ENCODE measurements around the gene MAN1C1.

The MAN1C1 gene

DNA sequence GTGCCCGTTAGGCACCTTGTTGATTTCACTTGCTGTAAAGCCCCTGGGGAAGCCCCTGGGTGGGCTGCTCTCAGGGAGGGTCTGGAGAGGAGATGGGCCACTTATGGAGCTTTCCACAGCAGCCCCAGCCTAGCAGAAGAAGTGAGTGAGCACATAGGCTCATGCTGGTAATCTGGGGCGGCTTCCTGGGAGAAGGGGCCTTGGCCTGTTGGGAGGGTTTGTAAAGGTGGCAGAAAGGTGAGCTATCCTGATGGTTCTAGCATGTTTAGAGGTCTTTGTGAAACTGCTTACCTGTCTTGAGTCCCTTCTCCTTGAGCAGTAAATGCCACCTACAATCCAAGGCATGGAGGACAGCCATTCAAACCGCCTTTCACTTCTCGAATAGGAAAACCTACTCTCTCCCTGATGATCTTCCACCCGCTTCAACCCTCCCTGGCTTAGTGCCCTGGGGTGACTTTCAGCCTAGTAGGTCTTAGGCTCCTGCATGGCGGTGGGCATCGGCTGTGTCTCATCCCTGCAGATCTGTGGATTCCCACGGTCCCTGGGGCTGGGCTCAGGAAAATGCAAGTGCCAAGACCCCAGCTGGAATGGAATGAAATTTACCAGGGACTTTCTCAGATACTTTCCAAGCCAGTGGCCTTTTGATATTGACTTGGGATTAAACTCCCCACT, 95.8 kb downstream of the MAN1C1 start:
- H3K36me3 ChIP-seq (ENCODE audit: control insufficient read depth, low read depth, low read length): no peaks in the 10 kb centered on the region
- no peak overlapping the region for H3K4me3 ChIP-seq (ENCODE audit: low read length)
- H3K4me1 ChIP-seq (ENCODE audit: control insufficient read depth, low read depth, low read length): peaks cover 19% of the 10 kb centered on the region
- H3K27ac ChIP-seq (ENCODE audit: low read length): no peak overlapping the region
- H3K9ac ChIP-seq (ENCODE audit: low read length): no peak overlapping the region
- H3K27me3 ChIP-seq (ENCODE audit: control insufficient read depth, insufficient read depth, low read length): no peaks in the 10 kb centered on the region
- no peaks in the 10 kb centered on the region for H3K9me3 ChIP-seq (ENCODE audit: control insufficient read depth, low read depth, low read length)

DNA sequence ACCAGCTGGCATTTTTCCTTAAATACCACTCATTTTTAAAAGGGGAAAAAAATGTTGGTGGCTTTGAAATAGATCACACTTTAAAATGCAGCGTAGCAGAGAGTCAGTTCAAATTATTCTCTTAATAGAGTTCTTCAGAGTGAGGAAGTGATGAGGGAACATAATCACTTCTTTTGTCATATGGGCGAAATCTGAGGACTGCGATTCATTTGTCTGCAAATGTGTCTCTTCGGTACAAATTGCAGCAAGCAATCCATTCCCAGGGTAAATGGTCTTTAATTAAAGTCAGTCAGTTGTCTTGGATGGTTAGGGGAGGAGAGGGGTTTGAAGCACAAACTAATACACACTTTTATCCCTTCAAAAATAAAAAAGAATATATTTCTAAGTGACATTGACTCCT, 97.4 kb downstream of the MAN1C1 start:
- Histone ChIP-seq H3K9ac (ENCODE audit: low read length) (no peak overlapping the region), H3K4me3 (ENCODE audit: low read length) (no peak overlapping the region), H3K27ac (ENCODE audit: low read length) (no peak overlapping the region), H3K36me3 (ENCODE audit: control insufficient read depth, low read depth, low read length) (no peaks in the 10 kb centered on the region), H3K4me1 (ENCODE audit: control insufficient read depth, low read depth, low read length) (peaks cover 4% of the 10 kb centered on the region), H3K27me3 (ENCODE audit: control insufficient read depth, insufficient read depth, low read length) (no peaks in the 10 kb centered on the region), H3K9me3 (ENCODE audit: control insufficient read depth, low read depth, low read length) (no peaks in the 10 kb centered on the region)

DNA sequence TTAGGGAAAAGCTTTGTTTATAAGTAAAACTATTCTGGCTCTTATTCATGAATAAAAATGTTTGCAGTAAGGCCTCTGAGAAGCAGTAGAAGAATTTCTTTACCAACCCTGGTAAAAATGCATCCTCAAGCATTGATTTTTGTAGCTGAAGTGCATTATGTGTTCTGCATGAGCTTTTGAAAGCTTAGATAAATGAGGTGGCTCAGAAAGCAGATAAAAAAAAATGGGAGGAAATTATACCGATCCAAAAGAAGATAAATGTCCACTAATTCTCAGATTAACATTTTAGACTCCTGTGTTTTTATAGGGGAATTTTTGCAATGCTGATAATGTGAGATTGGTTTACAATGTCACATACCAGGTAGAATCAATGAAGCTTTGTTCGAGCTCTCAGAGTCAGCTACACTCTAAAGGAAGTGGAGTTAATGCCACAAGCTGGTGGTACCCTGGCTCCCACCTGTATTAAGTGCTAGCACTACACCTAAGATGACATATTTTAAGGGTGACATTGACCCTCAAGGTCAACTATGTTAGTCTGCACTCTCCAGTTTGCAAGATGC, 97.9 kb downstream of the MAN1C1 start:
- Histone ChIP-seq H3K27ac (ENCODE audit: low read length) (no peak overlapping the region), H3K9me3 (ENCODE audit: control insufficient read depth, low read depth, low read length) (no peaks in the 10 kb centered on the region), H3K27me3 (ENCODE audit: control insufficient read depth, insufficient read depth, low read length) (no peaks in the 10 kb centered on the region), H3K4me3 (ENCODE audit: low read length) (no peak overlapping the region), H3K36me3 (ENCODE audit: control insufficient read depth, low read depth, low read length) (no peaks in the 10 kb centered on the region), H3K4me1 (ENCODE audit: control insufficient read depth, low read depth, low read length) (no peaks in the 10 kb centered on the region), H3K9ac (ENCODE audit: low read length) (no peak overlapping the region)

DNA sequence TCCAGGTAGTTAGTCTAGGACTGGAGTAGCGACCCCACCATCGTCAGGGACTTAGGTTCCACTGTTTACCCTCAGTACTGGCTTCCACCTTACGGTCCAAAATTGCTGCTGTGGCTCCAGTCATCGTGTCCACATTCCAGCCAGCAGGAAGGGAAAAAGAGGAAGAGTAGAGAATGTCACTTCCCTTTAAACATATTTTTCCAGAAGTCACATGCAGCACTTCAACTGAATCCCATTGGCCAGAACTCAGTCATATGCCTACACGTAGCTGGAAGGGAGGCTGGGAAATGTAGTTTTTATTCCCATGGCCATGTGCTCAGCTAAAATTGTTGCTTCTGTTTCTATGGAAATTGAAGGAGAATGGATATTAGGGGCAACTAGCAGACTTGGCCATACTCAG, 99.3 kb downstream of the MAN1C1 start:
- Histone ChIP-seq H3K27me3 (ENCODE audit: control insufficient read depth, insufficient read depth, low read length) (no peaks in the 10 kb centered on the region), H3K9me3 (ENCODE audit: control insufficient read depth, low read depth, low read length) (no peaks in the 10 kb centered on the region), H3K9ac (ENCODE audit: low read length) (no peak overlapping the region), H3K4me3 (ENCODE audit: low read length) (no peak overlapping the region), H3K27ac (ENCODE audit: low read length) (no peak overlapping the region), H3K36me3 (ENCODE audit: control insufficient read depth, low read depth, low read length) (no peaks in the 10 kb centered on the region), H3K4me1 (ENCODE audit: control insufficient read depth, low read depth, low read length) (no peaks in the 10 kb centered on the region)

DNA sequence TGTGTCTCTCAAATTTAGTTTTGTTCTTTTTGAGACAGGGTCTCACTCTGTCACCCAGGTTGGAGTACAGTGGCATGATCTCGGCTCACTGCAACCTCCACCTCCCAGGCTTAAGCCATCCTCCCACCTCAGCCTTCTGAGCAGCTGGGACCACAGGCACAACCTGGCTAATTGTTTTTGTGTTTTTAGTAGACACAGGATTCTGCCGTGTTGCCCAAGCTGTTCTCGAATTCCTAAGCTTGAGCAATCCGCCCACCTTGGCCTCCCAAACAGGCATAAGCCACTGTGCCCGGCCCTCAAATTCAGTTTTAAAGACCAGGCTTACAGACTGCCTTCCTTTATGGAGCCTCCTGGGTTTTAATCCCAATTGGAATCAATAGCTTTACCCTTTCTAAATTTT, 99.7 kb downstream of the MAN1C1 start:
- H3K4me3 ChIP-seq (ENCODE audit: low read length): no peak overlapping the region
- no peak overlapping the region for H3K27ac ChIP-seq (ENCODE audit: low read length)
- H3K27me3 ChIP-seq (ENCODE audit: control insufficient read depth, insufficient read depth, low read length): no peaks in the 10 kb centered on the region

DNA sequence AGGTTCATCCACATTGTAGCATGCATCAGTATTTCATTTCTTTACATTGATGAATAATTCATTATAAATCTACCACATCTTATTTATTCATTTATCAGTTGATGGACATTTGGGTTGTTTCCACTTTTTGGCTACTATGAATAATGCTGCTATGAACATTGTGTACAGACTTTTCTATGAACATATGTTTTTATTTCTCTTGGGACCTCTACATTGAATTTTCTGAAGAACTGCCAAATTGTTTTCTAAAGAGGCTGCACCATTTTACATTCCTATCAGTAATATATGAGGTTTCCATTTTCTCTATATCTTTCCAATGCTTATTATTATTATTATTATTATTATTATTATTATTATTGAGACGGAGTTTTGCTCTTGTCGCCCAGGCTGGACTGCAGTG, 102.1 kb downstream of the MAN1C1 start:
- H3K4me1 ChIP-seq (ENCODE audit: control insufficient read depth, low read depth, low read length): no peaks in the 10 kb centered on the region
- H3K9ac ChIP-seq (ENCODE audit: low read length): no peak overlapping the region
- no peak overlapping the region for H3K27ac ChIP-seq (ENCODE audit: low read length)
- H3K9me3 ChIP-seq (ENCODE audit: control insufficient read depth, low read depth, low read length): no peaks in the 10 kb centered on the region
- no peaks in the 10 kb centered on the region for H3K36me3 ChIP-seq (ENCODE audit: control insufficient read depth, low read depth, low read length)
- H3K27me3 ChIP-seq (ENCODE audit: control insufficient read depth, insufficient read depth, low read length): no peaks in the 10 kb centered on the region
- H3K4me3 ChIP-seq (ENCODE audit: low read length): no peak overlapping the region

More for the DNA sequence above, 99.7 kb downstream of the MAN1C1 start:
- H3K36me3 ChIP-seq (ENCODE audit: control insufficient read depth, low read depth, low read length): no peaks in the 10 kb centered on the region
- no peak overlapping the region for H3K9ac ChIP-seq (ENCODE audit: low read length)
- no peaks in the 10 kb centered on the region for H3K4me1 ChIP-seq (ENCODE audit: control insufficient read depth, low read depth, low read length)
- no peaks in the 10 kb centered on the region for H3K9me3 ChIP-seq (ENCODE audit: control insufficient read depth, low read depth, low read length)

DNA sequence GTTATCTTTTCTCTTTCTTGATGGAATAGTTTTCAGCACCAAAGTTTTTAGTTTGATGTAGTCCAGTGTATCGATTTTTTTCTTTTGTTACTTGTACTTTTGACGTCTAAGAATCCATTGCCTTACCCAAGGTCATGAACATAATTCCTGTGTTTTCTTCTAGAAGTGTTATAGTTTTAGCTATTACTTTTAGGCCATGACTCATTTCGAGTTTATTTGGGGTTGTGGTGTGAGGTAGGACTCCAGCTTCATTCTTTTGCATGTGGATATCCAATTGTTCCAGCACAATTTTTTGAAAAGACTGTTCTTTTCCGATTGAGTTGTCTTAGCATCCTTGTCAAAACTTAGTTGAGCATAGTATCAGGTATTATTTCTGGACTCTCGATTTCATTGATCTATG, 104.0 kb downstream of the MAN1C1 start:
- Histone ChIP-seq H3K4me1 (ENCODE audit: control insufficient read depth, low read depth, low read length) (peaks cover 14% of the 10 kb centered on the region), H3K9ac (ENCODE audit: low read length) (no peak overlapping the region), H3K27me3 (ENCODE audit: control insufficient read depth, insufficient read depth, low read length) (no peaks in the 10 kb centered on the region), H3K4me3 (ENCODE audit: low read length) (no peak overlapping the region), H3K9me3 (ENCODE audit: control insufficient read depth, low read depth, low read length) (no peaks in the 10 kb centered on the region), H3K27ac (ENCODE audit: low read length) (no peak overlapping the region), H3K36me3 (ENCODE audit: control insufficient read depth, low read depth, low read length) (no peaks in the 10 kb centered on the region)

DNA sequence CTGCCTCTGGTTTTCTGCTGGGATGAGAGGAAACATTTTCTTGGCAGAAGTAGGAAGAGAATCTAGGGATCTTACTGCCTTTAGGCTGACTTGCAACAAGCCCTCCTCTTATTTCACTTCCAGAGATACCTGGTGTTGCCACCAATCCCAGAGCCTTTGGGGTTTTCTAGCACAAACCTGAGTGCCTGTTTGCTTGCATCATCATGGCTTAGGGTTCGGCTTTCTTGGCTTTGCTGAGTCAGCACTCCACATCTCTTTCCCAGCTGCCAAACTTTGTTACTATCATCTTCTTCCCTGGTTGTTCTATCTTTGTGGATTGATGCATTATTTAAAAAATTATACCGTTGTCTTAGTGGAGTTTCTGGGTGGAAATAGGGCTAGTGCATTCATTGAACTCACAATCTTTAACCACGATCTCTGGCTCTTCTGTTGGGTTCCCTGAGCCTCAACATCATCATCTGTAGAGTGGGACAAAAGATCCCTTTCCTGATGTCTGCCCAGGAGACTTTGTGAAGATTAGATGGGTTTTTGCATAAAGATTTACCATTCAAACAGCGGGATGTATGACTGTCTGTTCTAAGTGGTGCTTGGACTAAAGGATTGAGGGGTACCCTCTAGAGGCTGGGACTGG, 106.8 kb downstream of the MAN1C1 start:
- Histone ChIP-seq H3K4me1 (ENCODE audit: control insufficient read depth, low read depth, low read length) (peaks cover 22% of the 10 kb centered on the region), H3K4me3 (ENCODE audit: low read length) (no peak overlapping the region), H3K27me3 (ENCODE audit: control insufficient read depth, insufficient read depth, low read length) (no peaks in the 10 kb centered on the region), H3K27ac (ENCODE audit: low read length) (no peak overlapping the region), H3K36me3 (ENCODE audit: control insufficient read depth, low read depth, low read length) (no peaks in the 10 kb centered on the region), H3K9me3 (ENCODE audit: control insufficient read depth, low read depth, low read length) (no peaks in the 10 kb centered on the region), H3K9ac (ENCODE audit: low read length) (no peak overlapping the region)

DNA sequence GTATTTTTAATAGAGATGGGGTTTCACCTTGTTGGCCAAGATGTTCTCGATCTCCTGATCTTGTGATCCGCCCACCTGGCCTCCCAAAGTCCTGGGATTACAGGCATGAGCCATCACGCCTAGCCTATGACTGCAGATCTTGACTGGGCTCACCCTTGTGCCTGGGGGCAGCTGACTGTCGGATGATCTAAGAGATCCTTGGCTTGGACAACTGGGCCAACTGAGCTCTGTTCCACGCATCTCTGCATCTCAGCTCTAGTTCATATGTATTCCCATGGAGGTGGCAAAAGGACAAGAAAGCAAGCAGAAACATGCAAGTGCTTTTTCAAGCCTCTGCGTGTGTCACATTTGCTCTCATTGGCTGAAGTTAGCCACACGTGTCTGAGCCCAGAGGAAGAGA, 107.6 kb downstream of the MAN1C1 start:
- no peaks in the 10 kb centered on the region for H3K27me3 ChIP-seq (ENCODE audit: control insufficient read depth, insufficient read depth, low read length)
- H3K9me3 ChIP-seq (ENCODE audit: control insufficient read depth, low read depth, low read length): no peaks in the 10 kb centered on the region
- H3K27ac ChIP-seq (ENCODE audit: low read length): no peak overlapping the region
- no peaks in the 10 kb centered on the region for H3K36me3 ChIP-seq (ENCODE audit: control insufficient read depth, low read depth, low read length)
- no peak overlapping the region for H3K4me3 ChIP-seq (ENCODE audit: low read length)
- H3K4me1 ChIP-seq (ENCODE audit: control insufficient read depth, low read depth, low read length): peaks cover 22% of the 10 kb centered on the region
- no peak overlapping the region for H3K9ac ChIP-seq (ENCODE audit: low read length)

DNA sequence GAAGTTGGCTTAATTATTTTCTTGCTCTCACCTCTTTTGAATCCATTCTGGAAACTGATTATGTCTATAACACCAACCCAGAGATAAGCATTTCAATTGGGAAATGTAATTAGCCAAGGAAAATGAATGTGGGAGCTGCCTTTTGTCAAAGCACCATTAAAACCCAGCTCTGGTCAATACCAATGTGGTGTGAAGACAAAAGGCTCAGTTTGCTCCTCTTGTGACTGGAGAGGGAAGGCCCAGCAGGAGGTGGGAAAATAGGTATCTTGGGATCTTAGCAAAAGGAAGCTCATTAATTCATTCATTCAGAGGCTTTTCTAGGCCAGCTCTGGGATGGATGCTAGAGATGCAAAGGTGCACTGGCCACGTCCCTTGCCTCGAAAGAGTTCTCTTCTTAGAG, 108.4 kb downstream of the MAN1C1 start:
- Histone ChIP-seq H3K27ac (ENCODE audit: low read length) (no peak overlapping the region), H3K9me3 (ENCODE audit: control insufficient read depth, low read depth, low read length) (no peaks in the 10 kb centered on the region), H3K27me3 (ENCODE audit: control insufficient read depth, insufficient read depth, low read length) (no peaks in the 10 kb centered on the region), H3K4me1 (ENCODE audit: control insufficient read depth, low read depth, low read length) (peaks cover 22% of the 10 kb centered on the region), H3K9ac (ENCODE audit: low read length) (no peak overlapping the region), H3K36me3 (ENCODE audit: control insufficient read depth, low read depth, low read length) (no peaks in the 10 kb centered on the region), H3K4me3 (ENCODE audit: low read length) (no peak overlapping the region)

DNA sequence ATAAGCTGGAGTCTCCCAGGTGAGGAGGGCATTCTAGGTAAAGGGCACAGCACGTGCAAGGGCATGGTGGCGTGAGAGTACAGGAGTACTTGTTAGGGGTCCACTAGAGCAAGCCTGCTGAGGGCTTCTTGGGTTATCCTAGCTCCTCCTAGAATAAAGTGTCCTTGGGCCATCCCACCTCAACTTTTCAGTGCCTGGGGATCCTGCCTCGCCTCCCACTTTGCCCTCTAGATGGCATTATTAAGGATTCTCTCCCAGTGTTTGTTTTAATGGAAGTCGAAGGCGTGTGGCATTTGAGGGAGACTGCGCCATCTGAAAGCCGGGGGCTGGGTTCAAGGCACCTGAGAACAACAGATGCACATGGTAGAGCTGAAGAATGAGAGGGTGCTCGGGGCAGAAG, 108.9 kb downstream of the MAN1C1 start:
- Histone ChIP-seq H3K4me3 (ENCODE audit: low read length) (no peak overlapping the region), H3K27me3 (ENCODE audit: control insufficient read depth, insufficient read depth, low read length) (no peaks in the 10 kb centered on the region), H3K9ac (ENCODE audit: low read length) (no peak overlapping the region), H3K4me1 (ENCODE audit: control insufficient read depth, low read depth, low read length) (peaks cover 22% of the 10 kb centered on the region), H3K9me3 (ENCODE audit: control insufficient read depth, low read depth, low read length) (no peaks in the 10 kb centered on the region), H3K27ac (ENCODE audit: low read length) (no peak overlapping the region), H3K36me3 (ENCODE audit: control insufficient read depth, low read depth, low read length) (no peaks in the 10 kb centered on the region)

DNA sequence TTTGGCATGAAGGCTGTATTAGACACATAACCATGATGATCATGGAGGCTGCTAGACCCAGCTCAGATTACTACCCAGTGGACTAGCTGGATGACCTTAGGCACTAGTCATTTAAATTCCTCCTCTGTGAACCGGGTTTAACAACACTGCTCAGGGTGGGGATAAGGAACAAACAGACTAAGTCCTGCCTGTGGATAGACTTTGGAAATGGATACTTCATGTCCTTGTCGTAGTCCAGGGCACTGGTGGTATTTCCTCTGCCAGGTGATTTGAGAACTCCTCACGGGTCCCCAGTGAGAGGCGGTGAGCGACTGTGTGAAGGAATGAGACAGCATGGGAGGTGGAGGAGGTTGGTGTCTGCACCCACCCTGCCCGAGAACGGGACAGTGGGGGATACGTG, 110.5 kb downstream of the MAN1C1 start:
- H3K27ac ChIP-seq (ENCODE audit: low read length): no peak overlapping the region
- no peaks in the 10 kb centered on the region for H3K27me3 ChIP-seq (ENCODE audit: control insufficient read depth, insufficient read depth, low read length)
- no peaks in the 10 kb centered on the region for H3K9me3 ChIP-seq (ENCODE audit: control insufficient read depth, low read depth, low read length)
- no peaks in the 10 kb centered on the region for H3K36me3 ChIP-seq (ENCODE audit: control insufficient read depth, low read depth, low read length)
- peaks cover 22% of the 10 kb centered on the region for H3K4me1 ChIP-seq (ENCODE audit: control insufficient read depth, low read depth, low read length)
- H3K4me3 ChIP-seq (ENCODE audit: low read length): no peak overlapping the region
- H3K9ac ChIP-seq (ENCODE audit: low read length): no peak overlapping the region
